ENCODE results near the gene TP53BP1. TPM values are rescaled to one million over a fixed set of nuclear protein-coding genes. Genes with fewer than 3 reads are reported as not detected.

The TP53BP1 gene
- total RNA-seq, 2 experiments from 2014 or later: 43.0 to 44.6 TPM

DNA sequence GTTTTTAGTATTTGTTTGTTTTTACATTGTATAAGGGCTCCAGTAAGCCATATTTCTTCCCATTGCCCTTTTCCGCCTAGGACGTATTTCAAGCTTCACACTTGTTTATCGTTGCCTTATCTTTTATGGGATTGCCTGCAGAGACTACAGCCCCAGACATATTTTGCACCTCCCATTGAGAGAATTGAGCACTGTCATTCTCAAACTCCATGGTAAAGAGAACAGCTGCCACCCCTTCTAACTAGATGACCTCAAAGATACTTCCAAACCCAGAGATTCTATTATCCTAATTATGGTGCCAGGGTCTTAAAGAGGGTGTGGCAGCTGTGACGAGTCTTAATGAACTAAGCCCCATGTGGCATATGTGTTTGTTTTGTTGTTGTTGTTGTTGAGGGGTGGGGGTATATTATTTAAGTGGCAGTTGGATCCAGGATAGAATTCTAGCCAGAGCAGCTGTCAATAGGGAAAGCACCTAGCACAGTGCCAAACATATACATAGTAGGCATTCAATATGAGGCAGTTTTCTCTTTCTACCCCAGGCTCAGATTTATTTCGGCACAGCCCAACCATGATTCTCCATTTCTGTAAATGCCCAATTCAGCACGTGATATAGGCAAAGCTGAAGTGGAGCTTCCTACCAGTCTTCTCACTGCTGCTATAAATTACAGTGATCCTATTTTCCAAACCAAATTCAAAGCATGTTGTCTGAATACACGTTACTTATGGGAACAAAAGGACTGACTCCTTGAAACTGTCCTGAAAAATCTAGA lies 932 bp upstream of the TP53BP1 start:
- Mint-ChIP-seq H3K4me1 (ENCODE audit: low read depth) (peaks cover 36% of the 10 kb centered on the region), H3K4me3 (peak overlapping the region; percentile 95), H3K27me3 (no peaks in the 10 kb centered on the region), H3K27ac (peak overlapping the region; percentile 89), H3K9me3 (no peaks in the 10 kb centered on the region), H3K36me3 (ENCODE audit: low read depth) (peaks cover 32% of the 10 kb centered on the region)
- Histone ChIP-seq H3K9me3 (ENCODE audit: control insufficient read depth in 1 of 2, insufficient read depth in 1 of 2, low read length in 2 of 2) (no peaks in the 10 kb centered on the region), H3K27ac (ENCODE audit: low read depth in 1 of 2, low read length in 2 of 2) (peak overlapping the region; percentile 84 to 85), H3K4me3 (ENCODE audit: low read length) (peak overlapping the region; percentile 78), H3K36me3 (ENCODE audit: insufficient read depth, low read length) (peaks cover 9% of the 10 kb centered on the region), H3K27me3 (ENCODE audit: control insufficient read depth in 1 of 2, insufficient read depth in 2 of 2, low read length in 2 of 2) (no peaks in the 10 kb centered on the region), H3K4me1 (ENCODE audit: insufficient read depth, low read length) (peaks cover 15% of the 10 kb centered on the region)
- POLR2A ChIA-PET: interaction anchor here (1.2 to 5.0 kb wide), 3 partner anchors 17 to 58 kb away, joined by 3 to 55 read pairs (median 3); no protein-coding TSS in a partner anchor
- ATAC-seq (ENCODE audit: poor library complexity) (no peak), DNase-seq (no peak)
- intact Hi-C loops (cut with DNase I, micrococcal nuclease): loop anchor here (1.0 kb wide), 2 partner anchors 15 to 16 kb away; no protein-coding TSS in a partner anchor
- CTCF ChIA-PET: interaction anchor here (2.1 to 3.4 kb wide), 2 partner anchors 17 to 20 kb away, joined by 10 to 25 read pairs; no protein-coding TSS in a partner anchor
- no peak for TF ChIP-seq CTCF (IDR thresholded peaks at IDR 0.05)

- H3K9me3 Mint-ChIP-seq: no peaks in the 10 kb centered on the region
- Histone ChIP-seq H3K4me1 (ENCODE audit: insufficient read depth, low read length) (peaks cover 15% of the 10 kb centered on the region), H3K9me3 (ENCODE audit: control insufficient read depth in 1 of 2, insufficient read depth in 1 of 2, low read length in 2 of 2) (no peaks in the 10 kb centered on the region), H3K4me3 (ENCODE audit: low read length) (peak overlapping the region; percentile 78), H3K27me3 (ENCODE audit: control insufficient read depth in 1 of 2, insufficient read depth in 2 of 2, low read length in 2 of 2) (no peaks in the 10 kb centered on the region), H3K27ac (ENCODE audit: low read depth in 1 of 2, low read length in 2 of 2) (peak overlapping the region; percentile 84 to 85), H3K36me3 (ENCODE audit: insufficient read depth, low read length) (peaks cover 9% of the 10 kb centered on the region)
- intact Hi-C loops (cut with DNase I, micrococcal nuclease): no loop called here
- peaks cover 47% of the 10 kb centered on the region for H3K36me3 Mint-ChIP-seq (ENCODE audit: low read depth)
- ChIA-PET CTCF (interaction anchor here (2.1 to 3.4 kb wide), 2 partner anchors 18 to 22 kb away, joined by 10 to 25 read pairs; no protein-coding TSS in a partner anchor), POLR2A (interaction anchor here (1.0 to 5.0 kb wide), 3 partner anchors 14 to 23 kb away, joined by 3 to 55 read pairs (median 3); no protein-coding TSS in a partner anchor)
- peak overlapping the region; percentile 95 for H3K4me3 Mint-ChIP-seq
- ATAC-seq (ENCODE audit: poor library complexity): no peak
- no peak for DNase-seq
- peaks cover 37% of the 10 kb centered on the region for H3K4me1 Mint-ChIP-seq (ENCODE audit: low read depth)
- TF ChIP-seq CTCF (IDR thresholded peaks at IDR 0.05): no peak
- H3K27ac Mint-ChIP-seq: peak overlapping the region; percentile 89
- H3K27me3 Mint-ChIP-seq: no peaks in the 10 kb centered on the region
Measured at GRCh38 chr15:43492266-43492665, 690 bp downstream of the TP53BP1 start.

DNA sequence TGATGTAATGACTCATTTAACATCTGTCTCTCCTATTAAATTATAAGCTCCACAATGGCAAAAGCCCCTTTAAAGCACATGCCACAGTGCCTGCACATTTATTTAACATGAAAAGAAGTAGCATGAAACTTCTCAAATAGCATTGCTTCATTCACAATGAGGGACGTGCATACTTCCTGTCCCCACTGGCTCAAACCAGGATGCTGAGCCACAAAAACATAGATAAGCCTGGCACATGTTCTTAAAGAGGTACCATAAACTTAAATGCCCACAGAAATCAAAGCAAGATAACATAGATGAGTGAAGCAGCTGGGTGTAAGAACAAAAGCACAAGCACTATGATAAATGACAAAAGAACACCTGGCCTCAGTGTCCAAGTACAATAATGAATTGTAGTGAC lies 3.8 kb downstream of the TP53BP1 start:
- Histone ChIP-seq H3K27ac (ENCODE audit: low read depth in 1 of 2, low read length in 2 of 2) (no peak overlapping the region), H3K4me3 (ENCODE audit: low read length) (no peak overlapping the region), H3K4me1 (ENCODE audit: insufficient read depth, low read length) (peaks cover 15% of the 10 kb centered on the region), H3K36me3 (ENCODE audit: insufficient read depth, low read length) (peaks cover 17% of the 10 kb centered on the region), H3K27me3 (ENCODE audit: control insufficient read depth in 1 of 2, insufficient read depth in 2 of 2, low read length in 2 of 2) (no peaks in the 10 kb centered on the region), H3K9me3 (ENCODE audit: control insufficient read depth in 1 of 2, insufficient read depth in 1 of 2, low read length in 2 of 2) (no peaks in the 10 kb centered on the region)
- peak overlapping the region; percentile 21 for H3K4me3 Mint-ChIP-seq
- H3K36me3 Mint-ChIP-seq (ENCODE audit: low read depth): peaks cover 63% of the 10 kb centered on the region
- no peaks in the 10 kb centered on the region for H3K27me3 Mint-ChIP-seq
- CTCF ChIA-PET: interaction anchor here (1.6 kb wide), 1 partner anchor 25 kb away, joined by 7 read pairs; no protein-coding TSS in a partner anchor
- DNase-seq: peak in 1 of 14 experiments; percentile 33
- no peaks in the 10 kb centered on the region for H3K9me3 Mint-ChIP-seq
- H3K4me1 Mint-ChIP-seq (ENCODE audit: low read depth): peaks cover 45% of the 10 kb centered on the region
- no peak overlapping the region for H3K27ac Mint-ChIP-seq
- POLR2A ChIA-PET: interaction anchor here (0.6 to 1.9 kb wide), 2 partner anchors 22 to 294 kb away, joined by 4 to 9 read pairs; no protein-coding TSS in a partner anchor
- ATAC-seq (ENCODE audit: poor library complexity): no peak
- TF ChIP-seq CTCF (IDR thresholded peaks at IDR 0.05): no peak
- intact Hi-C loops (cut with DNase I, micrococcal nuclease): no loop called here
